OCI-LY1 (cell line): ENCODE results near the gene BCL2L11.
"Not testable (repeated sequence)": the region's sequence is repeated elsewhere in the genome, so short reads cannot be mapped to it uniquely, and the experiment has no call there.

Source experiments
- H2AFZ ChIP-seq: fragments of 200-600 bp; sonication (generic), shearing (Covaris generic); 2 replicates; pipeline ENCODE4 v1.6.0; 2014; ENCODE audit warnings: antibody characterized with exemption, mild to moderate bottlenecking, low read length
- H3F3A ChIP-seq: fragments of 200-600 bp; sonication (generic), shearing (Covaris generic); 2 replicates; pipeline ENCODE4 v1.6.0; 2014; ENCODE audit warnings: mild to moderate bottlenecking, antibody characterized with exemption, low read length, moderate library complexity; ENCODE audit not compliant: insufficient read depth
- H3K27ac ChIP-seq: fragments of 200-600 bp; sonication (generic); 2 replicates; pipeline ENCODE4 v1.5.1; 2014; ENCODE audit warnings: low read length, mixed run types, mild to moderate bottlenecking, low read depth; ENCODE audit not compliant: poor library complexity, severe bottlenecking
- H3K27me3 ChIP-seq: fragments of 200-600 bp; sonication (generic); 2 replicates; pipeline ENCODE4 v1.6.0; 2014; ENCODE audit warnings: antibody characterized with exemption, mild to moderate bottlenecking, low read length, moderate library complexity; ENCODE audit not compliant: insufficient read depth
- H3K36me3 ChIP-seq: fragments of 200-600 bp; sonication (generic); 2 replicates; pipeline ENCODE4 v1.6.1; 2014; ENCODE audit warnings: mild to moderate bottlenecking, antibody characterized with exemption, low read length, moderate library complexity, mixed read lengths; ENCODE audit not compliant: insufficient read depth
- H3K4me1 ChIP-seq: fragments of 200-600 bp; sonication (generic); 2 replicates; pipeline ENCODE4 v1.5.1; 2014; ENCODE audit warnings: mild to moderate bottlenecking, low read length, moderate library complexity; ENCODE audit not compliant: insufficient read depth, severe bottlenecking
- H3K4me2 ChIP-seq: fragments of 200-600 bp; sonication (generic), shearing (Covaris generic); 2 replicates; pipeline ENCODE4 v1.6.1; 2014; ENCODE audit warnings: low read length
- H3K4me3 ChIP-seq: fragments of 200-600 bp; sonication (generic); 2 replicates; pipeline ENCODE4 v1.5.1; 2014; ENCODE audit warnings: low read length, low read depth, mild to moderate bottlenecking, mixed read lengths; ENCODE audit not compliant: poor library complexity, severe bottlenecking
- H3K79me2 ChIP-seq: fragments of 200-600 bp; shearing (Covaris generic); 2 replicates; pipeline ENCODE4 v1.6.1; 2016; ENCODE audit warnings: mixed run types, low read length, mixed read lengths; ENCODE audit not compliant: insufficient read depth
- H3K9ac ChIP-seq: fragments of 200-600 bp; sonication (generic), shearing (Covaris generic); 2 replicates; pipeline ENCODE4 v1.6.1; 2014; ENCODE audit warnings: mild to moderate bottlenecking, low read length, mixed read lengths
- H3K9me2 ChIP-seq: fragments of 200-600 bp; sonication (generic), shearing (Covaris generic); 2 replicates; pipeline ENCODE4 v1.6.1; 2014; ENCODE audit warnings: low read depth, mild to moderate bottlenecking, low read length, mixed read lengths
- H3K9me3 ChIP-seq: fragments of 200-600 bp; shearing (Covaris generic); 2 replicates; pipeline ENCODE4 v1.6.1; 2014; ENCODE audit warnings: low read length, mixed read lengths
- H4K20me1 ChIP-seq: fragments of 200-600 bp; sonication (generic), shearing (Covaris generic); 2 replicates; pipeline ENCODE4 v1.6.0; 2016; ENCODE audit warnings: mild to moderate bottlenecking, low read length; ENCODE audit not compliant: insufficient read depth
- CTCF ChIP-seq: fragments of 200-600 bp; sonication (generic), shearing (Covaris generic); IDR thresholded peaks from 2 replicates; pipeline ENCODE4 v1.5.1; 2017; ENCODE audit warnings: mild to moderate bottlenecking, antibody characterized with exemption, low read length, moderate library complexity, mixed read lengths
- EZH2 ChIP-seq: fragments of 200-600 bp; sonication (generic), shearing (Covaris generic); IDR thresholded peaks from 2 replicates; pipeline ENCODE4 v1.8.0; 2017; ENCODE audit warnings: borderline replicate concordance, mixed run types, mild to moderate bottlenecking, antibody characterized with exemption, low read length, moderate library complexity, mixed read lengths

The BCL2L11 gene

DNA sequence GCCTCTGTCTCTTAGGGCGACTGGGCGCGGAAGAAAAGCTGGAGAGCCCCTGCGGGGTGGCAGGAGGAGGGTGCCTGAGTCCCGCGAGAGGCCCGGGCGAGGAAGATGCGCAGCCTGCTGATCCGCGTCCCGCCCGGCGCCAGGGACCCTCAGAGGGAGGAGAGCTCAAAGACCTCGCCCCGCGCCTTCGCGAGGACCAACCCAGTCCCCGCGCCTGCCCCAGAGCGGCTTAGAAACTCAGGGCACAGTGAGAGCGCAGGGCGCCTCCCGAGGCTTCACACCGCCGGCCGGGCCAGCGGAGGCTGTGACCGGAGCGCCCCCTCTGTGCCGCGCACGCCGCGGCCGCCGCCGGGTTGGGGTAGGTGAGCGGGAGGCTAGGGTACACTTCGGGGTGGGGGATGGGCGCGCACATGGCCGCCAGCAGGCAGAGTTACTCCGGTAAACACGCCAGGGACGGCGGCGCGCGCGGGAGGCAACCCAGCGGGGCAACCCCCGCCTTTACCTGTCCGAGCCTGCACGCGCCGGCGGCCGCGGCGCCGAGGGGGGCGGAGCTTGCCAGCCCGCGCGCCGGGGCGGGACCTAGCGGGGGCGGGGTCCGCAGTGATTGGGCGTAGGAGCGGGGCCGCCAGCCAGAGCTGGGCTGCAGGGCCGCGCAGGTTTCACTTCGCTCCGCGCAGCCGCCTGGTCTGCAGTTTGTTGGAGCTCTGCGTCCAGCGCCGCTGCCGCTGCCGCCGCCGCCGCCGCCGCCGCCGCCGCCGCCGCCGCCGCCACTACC, at the start of gene BCL2L11:
TSS of gene BCL2L11 (plus strand) at position 662 of the 775 bp plus-strand sequence. CDS start 2,832 bp downstream, outside the sequence.
- peak within 1 kb of the TSS; percentile 89 for H3K27ac ChIP-seq
- TF ChIP-seq CTCF: peak; percentile 40; the same call in 1 of the 2 replicates
- TF ChIP-seq EZH2: no peak

DNA sequence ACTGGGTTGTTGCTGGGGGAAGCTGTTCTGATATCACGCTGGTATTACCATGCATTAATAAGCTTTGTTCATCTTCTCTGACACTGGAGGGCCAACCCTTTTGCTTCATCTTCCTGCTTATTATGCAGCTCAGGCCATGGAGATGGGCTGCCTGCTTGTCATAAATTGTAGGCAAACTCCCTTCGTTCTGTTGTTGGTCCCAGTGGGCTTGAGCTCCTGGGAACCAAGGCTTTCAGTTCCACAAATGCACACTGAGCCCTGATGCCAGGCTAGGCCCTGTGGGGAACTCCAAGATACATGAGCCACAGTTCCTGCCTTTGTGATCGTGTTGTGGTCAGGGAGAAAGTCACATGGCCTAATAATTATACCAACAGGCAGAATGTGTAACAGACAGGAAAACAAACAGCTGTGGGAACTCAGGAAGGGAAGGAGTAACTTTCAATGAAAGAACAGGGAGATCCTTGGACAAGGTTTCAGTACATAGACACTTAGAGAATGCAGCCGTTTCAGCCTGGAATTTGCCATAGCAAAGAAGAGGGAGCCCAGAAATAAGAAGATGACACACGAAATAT, 49.0 kb upstream of the BCL2L11 start:
- Histone ChIP-seq H3K4me3 (no peak overlapping the region), H3K79me2 (no peaks in the 10 kb centered on the region), H3K4me2 (no peak overlapping the region), H3K27me3 (no peaks in the 10 kb centered on the region), H3K9me2 (no peaks in the 10 kb centered on the region), H3K27ac (no peak overlapping the region), H3K9ac (no peak overlapping the region), H3K9me3 (peaks cover 13% of the 10 kb centered on the region), H4K20me1 (no peaks in the 10 kb centered on the region), H3F3A (no peaks in the 10 kb centered on the region), H3K4me1 (no peaks in the 10 kb centered on the region), H3K36me3 (no peaks in the 10 kb centered on the region), H2AFZ (no peak overlapping the region)
- no peak for TF ChIP-seq CTCF
- TF ChIP-seq EZH2: no peak

More for the DNA sequence above, at the start of gene BCL2L11:
- H3K36me3 ChIP-seq: peaks cover 44% of the 10 kb centered on the region
- no peaks in the 10 kb centered on the region for H3K9me3 ChIP-seq
- no peaks in the 10 kb centered on the region for H3K9me2 ChIP-seq
- H3K79me2 ChIP-seq: peaks cover 45% of the 10 kb centered on the region
- peak within 1 kb of the TSS; percentile 95 for H3K9ac ChIP-seq
- peak within 1 kb of the TSS; percentile 89 for H3K4me3 ChIP-seq
- H2AFZ ChIP-seq: no peak within 1 kb of the TSS
- H3K27me3 ChIP-seq: no peaks in the 10 kb centered on the region
- no peaks in the 10 kb centered on the region for H4K20me1 ChIP-seq
- peak within 1 kb of the TSS; percentile 88 for H3K4me2 ChIP-seq
- peaks cover 8% of the 10 kb centered on the region; the same call in 1 of the 2 replicates for H3F3A ChIP-seq
- H3K4me1 ChIP-seq: peaks cover 70% of the 10 kb centered on the region

GRCh38 chr2:111072220-111072871, 48.4 kb upstream of the BCL2L11 start:
- Histone ChIP-seq H3K79me2 (no peaks in the 10 kb centered on the region), H4K20me1 (no peaks in the 10 kb centered on the region), H3K27me3 (no peaks in the 10 kb centered on the region), H3F3A (no peaks in the 10 kb centered on the region), H2AFZ (no peak overlapping the region), H3K9me2 (no peaks in the 10 kb centered on the region), H3K36me3 (no peaks in the 10 kb centered on the region), H3K4me1 (no peaks in the 10 kb centered on the region), H3K4me2 (no peak overlapping the region), H3K9ac (no peak overlapping the region), H3K4me3 (no peak overlapping the region), H3K27ac (no peak overlapping the region), H3K9me3 (peaks cover 13% of the 10 kb centered on the region)
- TF ChIP-seq CTCF (no peak), EZH2 (no peak)

GRCh38 chr2:111082659-111083058, 38.1 kb upstream of the BCL2L11 start:
- not testable (repeated sequence) for H3K27me3 ChIP-seq, H4K20me1 ChIP-seq, H2AFZ ChIP-seq, H3K4me3 ChIP-seq, H3K9me3 ChIP-seq, H3K4me1 ChIP-seq, H3K9me2 ChIP-seq, H3K9ac ChIP-seq, H3K79me2 ChIP-seq, H3F3A ChIP-seq, H3K27ac ChIP-seq, H3K4me2 ChIP-seq, H3K36me3 ChIP-seq
